PC-9 (cell line): Measurements from ENCODE around the gene LRSAM1. TPM values are rescaled to one million over a fixed set of nuclear protein-coding genes. Genes with fewer than 3 reads are reported as not detected.

ENCODE experiments used
- BruUV-seq: library from RNA; stranded (reverse); fragments of 400-500 nt; replicated peaks from 2 replicates; lab custom pipeline; 2021; lab: Mats Ljungman, UMichigan
- CTCF ChIA-PET: fragments of 300-600 bp; sonication (Branson Sonifier 250); formaldehyde crosslinking; loops from one replicate; lab custom pipeline; 2022; ENCODE audit warnings: antibody characterized with exemption; lab: Charles Lee
- POLR2A ChIA-PET: fragments of 300-600 bp; sonication (Branson Sonifier 250); formaldehyde crosslinking; loops from one replicate; lab custom pipeline; 2022; ENCODE audit warnings: antibody characterized with exemption; ENCODE audit not compliant: unreplicated experiment; lab: Charles Lee
- DNase-seq, 2 experiments: peaks; one replicate each; pipeline versions ENCODE4 v3.0.0 to v3.0.0-alpha.2; 2015 to 2022; ENCODE audit warnings: mixed read lengths in 1 of 2
- H2AFZ ChIP-seq: fragments of 200-600 bp; sonication (generic); 2 replicates; pipeline ENCODE4 v1.8.1; 2017; ENCODE audit warnings: antibody characterized with exemption
- H3F3A ChIP-seq: fragments of 200-600 bp; sonication (generic); 2 replicates; pipeline ENCODE4 v1.8.1; 2017; ENCODE audit warnings: antibody characterized with exemption, mild to moderate bottlenecking, low read depth; ENCODE audit not compliant: insufficient read depth
- H3K27ac ChIP-seq: fragments of 200-600 bp; sonication (generic); 2 replicates; pipeline ENCODE4 v1.6.1; 2016; ENCODE audit warnings: mixed run types
- H3K27me3 ChIP-seq: fragments of 200-600 bp; sonication (generic); 2 replicates; pipeline ENCODE4 v1.6.1; 2016; ENCODE audit warnings: low read depth, mixed run types; ENCODE audit not compliant: insufficient read depth
- H3K36me3 ChIP-seq: fragments of 200-600 bp; sonication (generic); 2 replicates; pipeline ENCODE4 v1.6.1; 2016; ENCODE audit warnings: low read depth, mixed run types
- H3K4me1 ChIP-seq: fragments of 200-600 bp; sonication (generic); replicated peaks from 2 replicates; pipeline ENCODE4 v1.6.1; 2016; ENCODE audit warnings: mixed run types; ENCODE audit not compliant: insufficient read depth
- H3K4me2 ChIP-seq: fragments of 200-600 bp; sonication (generic); 2 replicates; pipeline ENCODE4 v1.6.1; 2017; ENCODE audit warnings: mixed run types
- H3K4me3 ChIP-seq: fragments of 200-600 bp; sonication (generic); 2 replicates; pipeline ENCODE4 v1.6.1; 2016; ENCODE audit warnings: mixed run types
- H3K79me2 ChIP-seq: fragments of 200-600 bp; sonication (generic); 2 replicates; pipeline ENCODE4 v1.6.1; 2017; ENCODE audit warnings: low read depth, mixed run types
- H3K9me2 ChIP-seq: fragments of 200-600 bp; sonication (generic); 2 replicates; pipeline ENCODE4 v1.8.1; 2017; ENCODE audit warnings: mild to moderate bottlenecking; ENCODE audit not compliant: insufficient read depth
- H3K9me3 ChIP-seq: fragments of 200-600 bp; sonication (generic); 2 replicates; pipeline ENCODE4 v1.8.1; 2016; ENCODE audit warnings: low read depth; ENCODE audit not compliant: insufficient read depth
- H4K20me1 ChIP-seq: fragments of 200-600 bp; sonication (generic); 2 replicates; pipeline ENCODE4 v1.8.1; 2017; ENCODE audit not compliant: insufficient read depth
- CTCF ChIP-seq: fragments of 200-600 bp; sonication (generic); conservative IDR thresholded peaks from 2 replicates; pipeline ENCODE4 v1.6.1; 2017; ENCODE audit warnings: mixed run types, antibody characterized with exemption, mild to moderate bottlenecking, moderate library complexity
- EZH2 ChIP-seq: fragments of 200-600 bp; sonication (generic); IDR thresholded peaks from 2 replicates; pipeline ENCODE4 v1.8.0; 2017; ENCODE audit warnings: antibody characterized with exemption, low read depth
- intact Hi-C: fragments of 100-400 bp; cut with micrococcal nuclease; formaldehyde crosslinking; loops from one replicate; pipeline ENCODE4 v1.10.0; 2022; ENCODE audit not compliant: unreplicated experiment
- total RNA-seq: library from RNA; stranded (reverse); gene quantifications from 2 replicates; pipeline ENCODE4 v1.2.3, GENCODE V29; 2021

Gene LRSAM1
- total RNA-seq, 1 experiment from 2014 or later, result 44.0 TPM

GRCh38 chr9:127489471-127490115 lies 38.3 kb downstream of the LRSAM1 start:
- ChIA-PET POLR2A (no interaction called here), CTCF (no interaction called here)
- BruUV-seq, result no TSS peak

GRCh38 chr9:127490535-127491230 lies 39.4 kb downstream of the LRSAM1 start:
- no peak overlapping the region for H3K27ac ChIP-seq
- peaks cover 26% of the 10 kb centered on the region; the same call in 1 of the 2 replicates for H3F3A ChIP-seq
- CTCF ChIA-PET, result no interaction called here
- H3K36me3 ChIP-seq, result no peaks in the 10 kb centered on the region; the same call in 1 of the 2 replicates
- no peak for TF ChIP-seq CTCF
- TF ChIP-seq EZH2, result no peak
- no peaks in the 10 kb centered on the region for H4K20me1 ChIP-seq
- no peak overlapping the region for H3K4me3 ChIP-seq
- DNase-seq, result no peak
- no peak overlapping the region for H2AFZ ChIP-seq
- POLR2A ChIA-PET, result interaction anchor here (0.6 to 0.7 kb wide), 2 partner anchors 8 to 856 kb away, joined by 5 to 8 read pairs; no protein-coding TSS in a partner anchor
- no peaks in the 10 kb centered on the region for H3K9me3 ChIP-seq
- no peaks in the 10 kb centered on the region for H3K4me1 ChIP-seq
- no peaks in the 10 kb centered on the region for H3K79me2 ChIP-seq
- no peaks in the 10 kb centered on the region for H3K9me2 ChIP-seq
- no TSS peak for BruUV-seq
- intact Hi-C loops, result no loop called here
- H3K27me3 ChIP-seq, result no peaks in the 10 kb centered on the region
- no peak overlapping the region for H3K4me2 ChIP-seq

More at GRCh38 chr9:127489471-127490115, 38.3 kb downstream of the LRSAM1 start:
- no peaks in the 10 kb centered on the region for H3K36me3 ChIP-seq
- no peak overlapping the region for H3K4me2 ChIP-seq
- TF ChIP-seq CTCF (no peak), EZH2 (no peak)
- no peak overlapping the region for H2AFZ ChIP-seq
- no peaks in the 10 kb centered on the region for H3K4me1 ChIP-seq
- H3K27me3 ChIP-seq, result no peaks in the 10 kb centered on the region
- peaks cover 18% of the 10 kb centered on the region; the same call in 1 of the 2 replicates for H3F3A ChIP-seq
- H4K20me1 ChIP-seq, result no peaks in the 10 kb centered on the region
- H3K27ac ChIP-seq, result no peak overlapping the region
- H3K9me3 ChIP-seq, result no peaks in the 10 kb centered on the region
- H3K79me2 ChIP-seq, result no peaks in the 10 kb centered on the region
- H3K9me2 ChIP-seq, result no peaks in the 10 kb centered on the region
- H3K4me3 ChIP-seq, result no peak overlapping the region
- intact Hi-C loops, result no loop called here
- DNase-seq, result no peak

GRCh38 chr9:127491516-127491915 lies 40.2 kb downstream of the LRSAM1 start:
- Histone ChIP-seq H3K27ac (no peak overlapping the region), H3F3A (peaks cover 26% of the 10 kb centered on the region; the same call in 1 of the 2 replicates), H4K20me1 (no peaks in the 10 kb centered on the region), H3K36me3 (no peaks in the 10 kb centered on the region; the same call in 1 of the 2 replicates), H3K79me2 (no peaks in the 10 kb centered on the region), H2AFZ (no peak overlapping the region), H3K27me3 (no peaks in the 10 kb centered on the region), H3K4me1 (no peaks in the 10 kb centered on the region), H3K4me3 (no peak overlapping the region), H3K9me2 (no peaks in the 10 kb centered on the region), H3K9me3 (no peaks in the 10 kb centered on the region), H3K4me2 (no peak overlapping the region)
- CTCF ChIA-PET, result no interaction called here
- no TSS peak for BruUV-seq
- POLR2A ChIA-PET, result no interaction called here
- DNase-seq, result no peak
- TF ChIP-seq EZH2 (no peak), CTCF (no peak)
- intact Hi-C loops, result no loop called here
